Peyer's patch (tissue), 4 donors: Measurements from ENCODE around the gene SIPA1L3. TPM values are rescaled to one million over a fixed set of nuclear protein-coding genes. Genes with fewer than 3 reads are reported as not detected.

Experiments used
- DNase-seq, 3 donors: peaks; one replicate each; pipeline ENCODE4 v3.0.0-alpha.2; 2017 to 2019
- H3K27ac ChIP-seq, 4 donors: fragments of 200-600 bp; sonication (generic); one replicate each; pipeline ENCODE4 v1.5.1; 2016 to 2019
- H3K27me3 ChIP-seq, 2 donors: fragments of 200-600 bp; sonication (generic); one replicate each; pipeline ENCODE4 v1.5.1; 2019
- H3K36me3 ChIP-seq, 3 donors: fragments of 200-600 bp; sonication (generic); one replicate each; pipeline ENCODE4 v1.5.1; 2016 to 2019
- H3K4me1 ChIP-seq, 4 donors: fragments of 200-600 bp; sonication (generic); one replicate each; pipeline ENCODE4 v1.5.1; 2016 to 2019
- H3K4me3 ChIP-seq, 4 donors: fragments of 200-600 bp; sonication (generic); 1 replicate in 3 of 4; 2 replicates in 1 of 4; pipeline ENCODE4 v1.5.1; 2016 to 2019; ENCODE audit warnings: mild to moderate bottlenecking in 1 of 4
- H3K9me3 ChIP-seq, 4 donors: fragments of 200-600 bp; sonication (generic); one replicate each; pipeline ENCODE4 v1.5.1; 2016 to 2019; ENCODE audit warnings: mild to moderate bottlenecking in 1 of 4
- CTCF ChIP-seq, 6 experiments: fragments of 450-650 bp in 4 of 6; fragments of 200-600 bp in 2 of 6; sonication (generic) in 1 of 6; IDR thresholded peaks; one replicate each; pipeline ENCODE4 v1.5.1; 2017 to 2019; ENCODE audit warnings: antibody characterized with exemption in 6 of 6, mild to moderate bottlenecking in 3 of 6, moderate library complexity in 1 of 6
- POLR2A ChIP-seq, 2 donors: fragments of 450-650 bp; IDR thresholded peaks; one replicate each; pipeline ENCODE4 v1.5.1; 2017; ENCODE audit warnings: antibody characterized with exemption in 2 of 2, mild to moderate bottlenecking in 2 of 2, moderate library complexity in 2 of 2
- total RNA-seq, 4 donors: library from RNA; depleted of rRNA; stranded (reverse); fragments of >200 nt; gene quantifications; one replicate each; pipeline ENCODE4 v1.1.0, GENCODE V29; 2016

The SIPA1L3 gene
- total RNA-seq, 4 donors from 2014 or later, result 63.5 to 304 (median 264) TPM

GRCh38 chr19:38018694-38019395, 111.8 kb downstream of the SIPA1L3 start:
- no peak for TF ChIP-seq POLR2A (IDR thresholded peaks at IDR 0.05)
- no peaks in the 10 kb centered on the region for H3K36me3 ChIP-seq
- H3K27ac ChIP-seq, result no peak overlapping the region
- DNase-seq, result no peak
- H3K9me3 ChIP-seq, result no peaks in the 10 kb centered on the region
- no peaks in the 10 kb centered on the region for H3K27me3 ChIP-seq
- no peak overlapping the region for H3K4me3 ChIP-seq
- H3K4me1 ChIP-seq, result peaks cover 0 to 18% (median 0%) of the 10 kb centered on the region in 4 donors

- H3K36me3 ChIP-seq, result no peaks in the 10 kb centered on the region
- H3K4me3 ChIP-seq, result no peak overlapping the region
- H3K27ac ChIP-seq, result no peak overlapping the region
- no peaks in the 10 kb centered on the region for H3K27me3 ChIP-seq
- H3K9me3 ChIP-seq, result no peaks in the 10 kb centered on the region
- TF ChIP-seq POLR2A (IDR thresholded peaks at IDR 0.05), result no peak
- TF ChIP-seq CTCF (IDR thresholded peaks at IDR 0.05), result no peak
- peaks cover 0 to 19% (median 0%) of the 10 kb centered on the region in 4 donors for H3K4me1 ChIP-seq
- DNase-seq, result no peak
Measured at GRCh38 chr19:38019396-38019724, 112.4 kb downstream of the SIPA1L3 start.

GRCh38 chr19:38020311-38020710, 113.3 kb downstream of the SIPA1L3 start:
- H3K9me3 ChIP-seq, result no peaks in the 10 kb centered on the region
- H3K27ac ChIP-seq, result no peak overlapping the region
- H3K27me3 ChIP-seq, result no peaks in the 10 kb centered on the region
- DNase-seq, result no peak
- peaks cover 0 to 19% (median 0%) of the 10 kb centered on the region in 4 donors for H3K4me1 ChIP-seq
- H3K36me3 ChIP-seq, result no peaks in the 10 kb centered on the region
- H3K4me3 ChIP-seq, result no peak overlapping the region
- TF ChIP-seq CTCF (IDR thresholded peaks at IDR 0.05) (no peak), POLR2A (IDR thresholded peaks at IDR 0.05) (no peak)

GRCh38 chr19:38021352-38021751, 114.3 kb downstream of the SIPA1L3 start:
- DNase-seq, result no peak
- Histone ChIP-seq H3K9me3 (no peaks in the 10 kb centered on the region), H3K4me3 (no peak overlapping the region), H3K27ac (no peak overlapping the region), H3K27me3 (no peaks in the 10 kb centered on the region), H3K36me3 (no peaks in the 10 kb centered on the region), H3K4me1 (peaks cover 0 to 19% (median 0%) of the 10 kb centered on the region in 4 donors)
- TF ChIP-seq POLR2A (IDR thresholded peaks at IDR 0.05) (no peak), CTCF (IDR thresholded peaks at IDR 0.05) (no peak)

GRCh38 chr19:38022791-38023670, 116.0 kb downstream of the SIPA1L3 start:
- no peaks in the 10 kb centered on the region for H3K9me3 ChIP-seq
- no peak overlapping the region for H3K4me3 ChIP-seq
- TF ChIP-seq CTCF (IDR thresholded peaks at IDR 0.05), result no peak
- TF ChIP-seq POLR2A (IDR thresholded peaks at IDR 0.05), result no peak
- H3K4me1 ChIP-seq, result peaks cover 0 to 19% (median 0%) of the 10 kb centered on the region in 4 donors
- no peaks in the 10 kb centered on the region for H3K27me3 ChIP-seq
- no peak for DNase-seq
- no peaks in the 10 kb centered on the region for H3K36me3 ChIP-seq
- H3K27ac ChIP-seq, result peak overlapping the region in 1 of 4 donors; percentile 59
